Measurements from ENCODE around the gene FSHR. TPM values are rescaled to one million over a fixed set of nuclear protein-coding genes. Genes with fewer than 3 reads are reported as not detected.

FSHR gene
- total and polyA plus RNA-seq, 2 donors (not counting 3 experiments of a cell fraction or from before 2014, with no cell fraction given) = not detected

DNA sequence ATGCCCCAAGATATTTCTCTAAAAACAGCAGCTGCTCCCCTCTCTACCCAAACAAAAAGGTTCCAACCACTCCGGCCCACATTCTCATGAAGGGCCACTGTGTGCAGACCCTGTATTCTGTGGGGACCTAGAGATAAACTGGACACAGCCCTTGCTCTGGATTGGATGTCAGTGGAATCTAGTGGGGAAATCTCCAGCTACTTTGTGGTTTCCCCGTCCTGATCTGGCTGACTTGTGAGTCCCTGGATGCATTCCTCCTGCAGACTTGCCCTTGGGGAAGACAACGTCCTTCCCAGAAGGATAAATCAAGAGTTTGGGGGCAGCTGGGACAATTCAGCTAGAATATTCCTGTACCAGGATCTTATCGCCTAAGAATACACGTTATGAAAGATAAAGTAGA, 151.1 kb downstream of the FSHR start:
- H3K9me1 ChIP-seq (replicated peaks; ENCODE audit: control insufficient read depth, extremely low read depth, insufficient read depth, low read length) = no peaks in the 10 kb centered on the region
- no peak overlapping the region for H2AFZ ChIP-seq (ENCODE audit: low read depth, low read length)
- no peaks in the 10 kb centered on the region for H3K79me2 ChIP-seq (ENCODE audit: control insufficient read depth, insufficient read depth, low read length)
- BruUV-seq (replicated peaks) = no TSS peak
- TF ChIP-seq, protein P1, sequence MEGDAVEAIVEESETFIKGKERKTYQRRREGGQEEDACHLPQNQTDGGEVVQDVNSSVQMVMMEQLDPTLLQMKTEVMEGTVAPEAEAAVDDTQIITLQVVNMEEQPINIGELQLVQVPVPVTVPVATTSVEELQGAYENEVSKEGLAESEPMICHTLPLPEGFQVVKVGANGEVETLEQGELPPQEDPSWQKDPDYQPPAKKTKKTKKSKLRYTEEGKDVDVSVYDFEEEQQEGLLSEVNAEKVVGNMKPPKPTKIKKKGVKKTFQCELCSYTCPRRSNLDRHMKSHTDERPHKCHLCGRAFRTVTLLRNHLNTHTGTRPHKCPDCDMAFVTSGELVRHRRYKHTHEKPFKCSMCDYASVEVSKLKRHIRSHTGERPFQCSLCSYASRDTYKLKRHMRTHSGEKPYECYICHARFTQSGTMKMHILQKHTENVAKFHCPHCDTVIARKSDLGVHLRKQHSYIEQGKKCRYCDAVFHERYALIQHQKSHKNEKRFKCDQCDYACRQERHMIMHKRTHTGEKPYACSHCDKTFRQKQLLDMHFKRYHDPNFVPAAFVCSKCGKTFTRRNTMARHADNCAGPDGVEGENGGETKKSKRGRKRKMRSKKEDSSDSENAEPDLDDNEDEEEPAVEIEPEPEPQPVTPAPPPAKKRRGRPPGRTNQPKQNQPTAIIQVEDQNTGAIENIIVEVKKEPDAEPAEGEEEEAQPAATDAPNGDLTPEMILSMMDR (IDR thresholded peaks at IDR 0.05; ENCODE audit: extremely low read depth in 1 of 2, insufficient read depth in 1 of 2, low read depth in 1 of 2, low read length in 2 of 2) = no peak
- TF ChIP-seq MYC (IDR thresholded peaks at IDR 0.05; ENCODE audit: low read depth, low read length) (no peak), POLR2A (IDR thresholded peaks at IDR 0.05; ENCODE audit: low read depth, low read length) (no peak), FOS (IDR thresholded peaks at IDR 0.05; ENCODE audit: borderline replicate concordance, insufficient read depth, low read length) (no peak), JUN (IDR thresholded peaks at IDR 0.05; ENCODE audit: borderline replicate concordance, insufficient read depth, insufficient read length, low read depth) (no peak), GATA2 (IDR thresholded peaks at IDR 0.05; ENCODE audit: insufficient read depth, insufficient read length, low read depth, low read length) (no peak), POLR2AphosphoS5 (IDR thresholded peaks at IDR 0.05; ENCODE audit: insufficient read depth, low read depth, low read length) (no peak), EZH2 (IDR thresholded peaks at IDR 0.05; ENCODE audit: borderline replicate concordance, low read depth, low read length, severe bottlenecking) (no peak)
- TF ChIP-seq, protein P2, sequence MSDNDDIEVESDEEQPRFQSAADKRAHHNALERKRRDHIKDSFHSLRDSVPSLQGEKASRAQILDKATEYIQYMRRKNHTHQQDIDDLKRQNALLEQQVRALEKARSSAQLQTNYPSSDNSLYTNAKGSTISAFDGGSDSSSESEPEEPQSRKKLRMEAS (IDR thresholded peaks at IDR 0.05; ENCODE audit: insufficient read depth, insufficient read length) = no peak
- no peak overlapping the region for H3K9ac ChIP-seq (replicated peaks; ENCODE audit: extremely low read depth, insufficient read depth, low read length)
- no peaks in the 10 kb centered on the region for H4K20me1 ChIP-seq (replicated peaks; ENCODE audit: control insufficient read depth, extremely low read depth, insufficient read depth, low read length)
- no peaks in the 10 kb centered on the region for H3K9me3 ChIP-seq (replicated peaks; ENCODE audit: control insufficient read depth, insufficient read depth, low read length)
- dilution Hi-C loops (cut with MboI; ENCODE audit: extremely low pct_ligation_motif_present, low sequenced_read_pairs) (no loop called here), intact Hi-C loops (cut with micrococcal nuclease) (no loop called here)
- ChIA-PET CTCF (no interaction called here), POLR2A (no interaction called here)
- FAIRE-seq = no peak
- no peaks in the 10 kb centered on the region for H3K4me1 ChIP-seq (ENCODE audit: control insufficient read depth, extremely low read depth, insufficient read depth, low read length)
- DNase-seq (ENCODE audit: low read depth, low spot score) = no peak
- H3K27ac ChIP-seq (ENCODE audit: insufficient read depth, low read depth, low read length) = no peak overlapping the region
- H3K4me3 ChIP-seq (replicated peaks in 1 of 3; ENCODE audit: insufficient read depth in 1 of 3, low read depth in 1 of 3, low read length in 3 of 3) = no peak overlapping the region
- no peak overlapping the region for H3K4me2 ChIP-seq (ENCODE audit: insufficient read depth, low read length)
- no peaks in the 10 kb centered on the region for H3K36me3 ChIP-seq (ENCODE audit: control insufficient read depth in 2 of 2, extremely low read depth in 1 of 2, insufficient read depth in 2 of 2, low read length in 2 of 2)
- no peaks in the 10 kb centered on the region for H3K27me3 ChIP-seq (ENCODE audit: control insufficient read depth in 2 of 2, insufficient read depth in 2 of 2, low read length in 2 of 2)

Data from endothelial cell of umbilical vein (primary cell).